Endothelial cell of umbilical vein (primary cell): Measurements from ENCODE around the gene SMCO4. TPM values are rescaled to one million over a fixed set of nuclear protein-coding genes. Genes with fewer than 3 reads are reported as not detected.

ENCODE experiments used
- BruUV-seq: library from RNA; stranded (reverse); fragments of 400-500 nt; replicated peaks from 2 replicates; lab custom pipeline; 2021; lab: Mats Ljungman, UMichigan
- CTCF ChIA-PET: fragments of 300-600, 350-600 bp; sonication (Branson Sonifier 250); formaldehyde crosslinking; loops from one replicate; lab custom pipeline; 2021; ENCODE audit warnings: antibody characterized with exemption, inconsistent platforms; lab: Charles Lee
- POLR2A ChIA-PET: fragments of 300-600, 350-600 bp; sonication (Branson Sonifier 250); formaldehyde crosslinking; loops from one replicate; lab custom pipeline; 2021; ENCODE audit warnings: antibody characterized with exemption, inconsistent platforms; lab: Charles Lee
- DNase-seq: peaks from one replicate; pipeline ENCODE4 v3.0.0-alpha.2; 2011; ENCODE audit warnings: low read depth, low spot score
- FAIRE-seq: peaks from 2 replicates; lab custom pipeline; 2011; peaks lifted over from hg19 to GRCh38; lab: Jason Lieb, UNC
- H2AFZ ChIP-seq: 2 replicates; pipeline ENCODE4 v1.6.0; 2012; ENCODE audit warnings: low read depth, low read length, control low read depth, inconsistent platforms
- H3K27ac ChIP-seq: 2 replicates; pipeline ENCODE4 v1.5.1; 2011; ENCODE audit warnings: low read depth, mild to moderate bottlenecking, control low read depth, low read length, moderate library complexity; ENCODE audit not compliant: insufficient read depth
- H3K27me3 ChIP-seq, 2 experiments: 2 replicates each; pipeline versions ENCODE4 v1.6.0 to v1.6.1; 2011; ENCODE audit warnings: low read length in 2 of 2, mixed read lengths in 1 of 2; ENCODE audit not compliant: control insufficient read depth in 2 of 2, insufficient read depth in 2 of 2
- H3K36me3 ChIP-seq, 2 experiments: 2 replicates in 1 of 2; 3 replicates in 1 of 2; pipeline ENCODE4 v1.5.1; 2011; ENCODE audit warnings: low read length in 2 of 2, mild to moderate bottlenecking in 1 of 2, moderate library complexity in 1 of 2; ENCODE audit not compliant: control insufficient read depth in 2 of 2, insufficient read depth in 2 of 2; ENCODE audit errors: extremely low read depth in 1 of 2
- H3K4me1 ChIP-seq: 3 replicates; pipeline ENCODE4 v1.5.1; 2011; ENCODE audit warnings: mild to moderate bottlenecking, low read length; ENCODE audit not compliant: control insufficient read depth, insufficient read depth; ENCODE audit errors: extremely low read depth
- H3K4me2 ChIP-seq: 2 replicates; pipeline ENCODE4 v1.6.1; 2011; ENCODE audit warnings: low read length, control low read depth, mixed read lengths; ENCODE audit not compliant: insufficient read depth
- H3K4me3 ChIP-seq, 3 experiments: fragments of 200-600 bp in 1 of 3; sonication (generic), shearing (Covaris generic) in 1 of 3; replicated peaks in 1 of 3; 2 replicates each; pipeline ENCODE4 v1.5.1; 2011 to 2016; ENCODE audit warnings: control low read depth in 3 of 3, low read length in 3 of 3, mild to moderate bottlenecking in 2 of 3, inconsistent platforms in 1 of 3, low read depth in 1 of 3, moderate library complexity in 1 of 3; ENCODE audit not compliant: insufficient read depth in 1 of 3
- H3K79me2 ChIP-seq: 2 replicates; pipeline ENCODE4 v1.6.0; 2012; ENCODE audit warnings: low read length, inconsistent platforms; ENCODE audit not compliant: control insufficient read depth, insufficient read depth
- H3K9ac ChIP-seq: replicated peaks from 2 replicates; pipeline ENCODE3; 2011; ENCODE audit warnings: low read length, control low read depth; ENCODE audit not compliant: insufficient read depth; ENCODE audit errors: extremely low read depth
- H3K9me1 ChIP-seq: replicated peaks from 3 replicates; pipeline ENCODE4 v1.6.0; 2011; ENCODE audit warnings: mild to moderate bottlenecking, low read length; ENCODE audit not compliant: control insufficient read depth, insufficient read depth; ENCODE audit errors: extremely low read depth
- H3K9me3 ChIP-seq: replicated peaks from 2 replicates; pipeline ENCODE4 v1.5.1; 2012; ENCODE audit warnings: low read length, inconsistent platforms; ENCODE audit not compliant: control insufficient read depth, insufficient read depth
- H4K20me1 ChIP-seq: replicated peaks from 2 replicates; pipeline ENCODE3; 2011; ENCODE audit warnings: mild to moderate bottlenecking, low read length; ENCODE audit not compliant: control insufficient read depth, insufficient read depth; ENCODE audit errors: extremely low read depth
- EZH2 ChIP-seq: IDR thresholded peaks from 2 replicates; pipeline ENCODE4 v1.6.1; 2012; ENCODE audit warnings: borderline replicate concordance, low read depth, mild to moderate bottlenecking, moderate library complexity, low read length, inconsistent platforms; ENCODE audit not compliant: severe bottlenecking
- FOS ChIP-seq: IDR thresholded peaks from 2 replicates; pipeline ENCODE4 v1.6.1; 2011; ENCODE audit warnings: mild to moderate bottlenecking, low read length, moderate library complexity, borderline replicate concordance; ENCODE audit not compliant: insufficient read depth
- GATA2 ChIP-seq: IDR thresholded peaks from 2 replicates; pipeline ENCODE4 v1.7.0; 2011; ENCODE audit warnings: low read depth, mild to moderate bottlenecking, moderate library complexity, mixed read lengths, low read length; ENCODE audit not compliant: insufficient read length, insufficient read depth
- JUN ChIP-seq: IDR thresholded peaks from 2 replicates; pipeline ENCODE4 v1.6.1; 2011; ENCODE audit warnings: borderline replicate concordance, low read depth; ENCODE audit not compliant: insufficient read length, insufficient read depth
- MYC ChIP-seq: IDR thresholded peaks from one replicate; pipeline ENCODE4 v1.6.1; 2011; ENCODE audit warnings: mild to moderate bottlenecking, low read depth, low read length
- POLR2A ChIP-seq: IDR thresholded peaks from 2 replicates; pipeline ENCODE4 v1.6.1; 2012; ENCODE audit warnings: low read depth, mild to moderate bottlenecking, control low read depth, low read length
- POLR2AphosphoS5 ChIP-seq: IDR thresholded peaks from 2 replicates; pipeline ENCODE4 v1.6.1; 2012; ENCODE audit warnings: low read depth, mild to moderate bottlenecking, control low read depth, low read length, moderate library complexity; ENCODE audit not compliant: insufficient read depth
- dilution Hi-C: fragments of 300-500 bp; cut with MboI; formaldehyde crosslinking; loops from one replicate; pipeline ENCODE4 v1.15.0; 2019; ENCODE audit warnings: low sequenced_read_pairs; ENCODE audit not compliant: extremely low pct_ligation_motif_present
- intact Hi-C: fragments of 100-400 bp; cut with micrococcal nuclease; formaldehyde crosslinking; loops from one replicate; pipeline ENCODE4 v1.10.0; 2022
- polyA plus RNA-seq, 4 experiments: library from polyadenylated mRNA; depleted of rRNA in 3 of 4; stranded (reverse) in 3 of 4; unstranded in 1 of 4; fragments of >200 nt; gene quantifications; 2 replicates each; pipeline versions ENCODE4 v1.2.1 to v1.2.3, GENCODE V29; 2011 to 2012; ENCODE audit warnings: missing spikeins in 1 of 4
- total RNA-seq: library from RNA; stranded (reverse); gene quantifications from 2 replicates; pipeline ENCODE4 v1.2.3, GENCODE V29; 2021
- TF ChIP-seq, protein P1 (sequence below): IDR thresholded peaks from 2 replicates; pipeline ENCODE4 v1.6.1; 2011; ENCODE audit not compliant: insufficient read depth, insufficient read length
- TF ChIP-seq, protein P2 (sequence below), 2 donors: IDR thresholded peaks; 1 replicate in 1 of 2; 2 replicates in 1 of 2; pipeline ENCODE4 v1.5.1; 2011; ENCODE audit warnings: low read length in 2 of 2, mild to moderate bottlenecking in 2 of 2, moderate library complexity in 2 of 2, control low read depth in 1 of 2, inconsistent platforms in 1 of 2, low read depth in 1 of 2; ENCODE audit not compliant: insufficient read depth in 1 of 2; ENCODE audit errors: extremely low read depth in 1 of 2

The SMCO4 gene
- total and polyA plus RNA-seq, 2 donors (not counting 3 experiments of a cell fraction or from before 2014, with no cell fraction given) = 14.0 to 21.3 TPM

DNA sequence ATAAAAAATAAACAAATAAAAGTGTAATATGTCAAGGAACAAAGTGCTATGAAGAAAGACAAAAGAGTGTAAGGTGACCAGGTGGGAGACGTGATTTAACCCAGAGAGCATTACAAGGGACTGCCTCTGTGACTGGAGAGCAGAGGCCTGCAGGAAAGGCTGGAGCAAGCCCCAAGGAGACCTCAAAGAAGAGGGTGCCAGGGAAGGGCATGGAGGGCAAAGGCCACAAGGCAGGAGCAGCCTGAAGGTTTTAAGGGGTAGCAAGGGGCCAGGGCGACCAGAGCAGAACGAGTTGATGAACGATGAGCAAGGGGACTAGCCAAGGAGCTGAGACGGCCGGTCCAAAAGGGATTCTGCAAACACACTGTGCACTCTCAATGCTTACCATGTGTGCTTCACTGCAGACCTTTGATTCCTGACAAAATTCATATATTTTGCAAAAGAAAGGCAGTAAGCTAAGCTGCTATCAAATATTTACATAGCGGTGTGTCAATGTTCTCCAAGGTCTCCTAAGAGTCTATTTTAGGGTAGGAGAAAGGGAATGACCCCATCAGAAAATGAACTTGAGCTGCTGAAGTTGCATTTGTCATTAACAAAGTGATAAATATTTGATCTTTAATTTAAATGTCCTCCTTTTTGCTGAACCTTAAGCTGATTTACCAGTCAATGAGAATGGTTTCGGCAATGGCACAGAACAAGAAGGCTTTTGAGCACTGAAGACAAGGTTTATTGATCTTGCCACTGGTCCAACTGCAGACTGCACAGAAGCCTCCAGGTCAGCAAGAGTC lies 50.5 kb downstream of the SMCO4 start:
- Histone ChIP-seq H3K4me2 (no peak overlapping the region), H3K4me3 (no peak overlapping the region), H4K20me1 (no peaks in the 10 kb centered on the region), H3K9me3 (no peaks in the 10 kb centered on the region), H3K4me1 (no peaks in the 10 kb centered on the region), H3K9me1 (no peaks in the 10 kb centered on the region), H3K79me2 (no peaks in the 10 kb centered on the region), H3K27ac (no peak overlapping the region), H3K27me3 (no peaks in the 10 kb centered on the region), H3K9ac (no peak overlapping the region), H3K36me3 (peaks cover 0 to 3% of the 10 kb centered on the region in 2 experiments), H2AFZ (no peak overlapping the region)
- BruUV-seq = no TSS peak
- no peak for FAIRE-seq
- TF ChIP-seq JUN (no peak), EZH2 (no peak), GATA2 (no peak), POLR2AphosphoS5 (no peak), MYC (no peak), FOS (no peak), POLR2A (no peak)
- TF ChIP-seq, protein P1, sequence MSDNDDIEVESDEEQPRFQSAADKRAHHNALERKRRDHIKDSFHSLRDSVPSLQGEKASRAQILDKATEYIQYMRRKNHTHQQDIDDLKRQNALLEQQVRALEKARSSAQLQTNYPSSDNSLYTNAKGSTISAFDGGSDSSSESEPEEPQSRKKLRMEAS = no peak
- TF ChIP-seq, protein P2, sequence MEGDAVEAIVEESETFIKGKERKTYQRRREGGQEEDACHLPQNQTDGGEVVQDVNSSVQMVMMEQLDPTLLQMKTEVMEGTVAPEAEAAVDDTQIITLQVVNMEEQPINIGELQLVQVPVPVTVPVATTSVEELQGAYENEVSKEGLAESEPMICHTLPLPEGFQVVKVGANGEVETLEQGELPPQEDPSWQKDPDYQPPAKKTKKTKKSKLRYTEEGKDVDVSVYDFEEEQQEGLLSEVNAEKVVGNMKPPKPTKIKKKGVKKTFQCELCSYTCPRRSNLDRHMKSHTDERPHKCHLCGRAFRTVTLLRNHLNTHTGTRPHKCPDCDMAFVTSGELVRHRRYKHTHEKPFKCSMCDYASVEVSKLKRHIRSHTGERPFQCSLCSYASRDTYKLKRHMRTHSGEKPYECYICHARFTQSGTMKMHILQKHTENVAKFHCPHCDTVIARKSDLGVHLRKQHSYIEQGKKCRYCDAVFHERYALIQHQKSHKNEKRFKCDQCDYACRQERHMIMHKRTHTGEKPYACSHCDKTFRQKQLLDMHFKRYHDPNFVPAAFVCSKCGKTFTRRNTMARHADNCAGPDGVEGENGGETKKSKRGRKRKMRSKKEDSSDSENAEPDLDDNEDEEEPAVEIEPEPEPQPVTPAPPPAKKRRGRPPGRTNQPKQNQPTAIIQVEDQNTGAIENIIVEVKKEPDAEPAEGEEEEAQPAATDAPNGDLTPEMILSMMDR (IDR thresholded peaks at IDR 0.05; ENCODE audit: extremely low read depth in 1 of 2, insufficient read depth in 1 of 2, low read depth in 1 of 2, low read length in 2 of 2) = no peak
- dilution Hi-C loops (no loop called here), intact Hi-C loops (no loop called here)
- DNase-seq = no peak
- ChIA-PET CTCF (no interaction called here), POLR2A (no interaction called here)
